Fibroblast of gingiva (primary cell): ENCODE data around the gene MDGA2.
"Not testable (repeated sequence)": the region's sequence is repeated elsewhere in the genome, so short reads cannot be mapped to it uniquely, and the experiment has no call there.

Experiments
- DNase-seq: peaks from one replicate; pipeline ENCODE4 v3.0.0-alpha.2; 2011; ENCODE audit warnings: low read depth

The MDGA2 gene

DNA sequence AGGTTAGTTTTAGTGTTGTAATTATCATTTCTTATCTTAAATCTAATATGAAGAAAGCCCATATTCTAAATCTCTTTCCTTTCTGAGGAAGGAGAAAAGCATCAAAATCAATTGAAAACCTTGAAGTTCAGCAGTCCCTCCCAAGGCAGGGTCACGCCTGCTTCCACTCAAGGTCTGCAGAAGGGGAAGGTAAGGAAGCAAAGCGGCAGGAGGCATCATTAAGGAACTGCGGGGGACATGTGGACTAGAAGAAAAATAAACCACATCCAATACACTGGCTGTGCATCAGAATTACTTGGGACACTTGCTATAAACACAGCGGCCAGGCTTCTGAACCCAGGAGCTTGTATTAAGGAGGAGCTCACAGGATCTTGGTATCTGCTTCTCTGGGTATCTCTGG is 759.9 kb downstream of the MDGA2 start:
- not testable (repeated sequence) for DNase-seq

DNA sequence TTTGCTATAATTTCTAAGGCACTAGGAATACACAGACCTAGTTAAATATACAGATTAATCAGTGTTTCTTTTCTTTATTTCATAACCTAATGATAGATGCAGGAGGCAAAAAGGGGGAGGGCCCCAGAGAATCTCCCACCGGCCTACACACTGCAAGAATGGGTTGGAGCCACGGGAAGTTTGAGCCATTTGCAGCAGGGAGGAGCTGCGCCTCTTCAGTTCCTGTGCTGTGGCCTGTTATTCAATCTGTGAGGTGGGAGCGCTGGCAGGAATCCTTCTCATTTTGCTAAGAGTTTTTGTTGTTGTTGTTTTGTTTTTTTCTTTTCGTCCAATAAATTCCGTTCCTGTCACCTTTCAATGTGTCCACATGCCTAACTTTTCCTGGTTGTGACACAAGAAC is 772.6 kb downstream of the MDGA2 start:
- DNase-seq, result no peak

DNA sequence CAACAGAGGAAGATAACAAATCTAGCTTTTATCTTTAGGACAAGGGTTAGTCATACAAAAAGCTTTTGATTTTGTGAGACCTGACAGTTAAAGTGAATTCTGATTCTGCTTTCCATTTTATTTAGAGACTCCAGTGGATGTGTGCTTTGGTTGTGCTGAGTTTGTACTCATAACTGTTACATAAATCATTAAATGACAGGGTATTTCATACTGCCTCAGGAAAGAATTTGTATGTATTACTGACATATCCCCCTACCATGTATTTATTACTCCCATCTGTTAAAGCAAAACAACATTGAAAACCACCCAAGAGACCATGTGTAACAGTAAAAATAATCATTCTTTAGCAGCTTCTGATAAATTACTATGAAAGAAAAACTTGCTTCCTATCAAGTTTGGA is 780.9 kb downstream of the MDGA2 start:
- no peak for DNase-seq

DNA sequence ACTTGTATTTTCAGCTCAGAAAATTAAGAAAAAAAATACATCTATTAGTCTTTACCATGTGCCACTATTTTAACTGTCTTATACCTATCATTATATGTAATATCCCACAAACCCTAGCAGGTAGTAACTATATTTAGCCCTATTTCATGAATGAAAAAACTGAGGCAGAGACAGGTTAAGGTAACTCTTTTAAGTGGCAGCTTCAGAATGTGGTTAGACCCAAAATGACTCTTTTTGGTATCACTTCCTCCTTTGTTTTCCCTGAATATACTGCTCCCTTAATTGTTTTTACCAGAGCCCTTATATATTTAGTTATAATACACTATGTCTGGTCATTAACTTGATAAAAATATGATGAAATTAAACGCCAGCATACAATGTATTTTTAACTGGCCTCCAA is 788.3 kb downstream of the MDGA2 start:
- DNase-seq, result no peak

DNA sequence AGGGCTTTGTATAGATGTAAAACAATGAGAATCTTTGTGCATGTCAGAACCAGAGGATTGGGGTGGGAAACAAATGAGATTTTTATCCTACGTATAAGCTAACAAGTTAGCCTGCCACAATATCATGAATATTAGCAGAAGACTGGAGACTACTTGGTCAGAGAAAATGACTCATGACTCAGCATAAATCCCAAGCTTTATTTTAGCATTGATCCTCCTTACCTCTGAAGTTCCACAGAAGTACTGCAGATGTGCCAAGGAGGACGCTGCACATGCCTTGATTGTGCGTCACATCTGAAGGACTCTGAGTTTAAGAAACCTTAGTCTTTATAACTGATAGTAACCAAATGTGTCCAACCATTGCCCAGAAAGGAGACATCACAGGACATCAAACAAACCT is 789.8 kb downstream of the MDGA2 start:
- no peak for DNase-seq

DNA sequence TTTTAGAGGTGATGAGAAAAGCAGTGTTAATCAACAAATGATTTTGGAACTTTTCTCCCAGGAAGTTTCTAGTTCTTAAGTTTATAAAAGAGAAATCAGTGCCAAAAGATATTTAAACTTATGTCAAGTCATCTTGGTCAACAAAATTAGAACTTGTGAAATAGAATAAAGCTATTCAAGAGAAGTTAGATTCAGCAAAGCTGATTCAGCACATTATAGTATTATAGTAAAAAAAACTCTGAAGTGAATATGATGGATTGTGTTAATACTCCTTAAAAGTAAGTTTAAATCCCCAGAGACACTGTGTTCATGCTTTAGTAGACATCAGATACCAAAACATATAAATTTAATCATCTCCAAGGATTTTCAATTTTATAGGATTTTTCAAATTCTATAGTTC is 813.7 kb downstream of the MDGA2 start:
- DNase-seq, result no peak

DNA sequence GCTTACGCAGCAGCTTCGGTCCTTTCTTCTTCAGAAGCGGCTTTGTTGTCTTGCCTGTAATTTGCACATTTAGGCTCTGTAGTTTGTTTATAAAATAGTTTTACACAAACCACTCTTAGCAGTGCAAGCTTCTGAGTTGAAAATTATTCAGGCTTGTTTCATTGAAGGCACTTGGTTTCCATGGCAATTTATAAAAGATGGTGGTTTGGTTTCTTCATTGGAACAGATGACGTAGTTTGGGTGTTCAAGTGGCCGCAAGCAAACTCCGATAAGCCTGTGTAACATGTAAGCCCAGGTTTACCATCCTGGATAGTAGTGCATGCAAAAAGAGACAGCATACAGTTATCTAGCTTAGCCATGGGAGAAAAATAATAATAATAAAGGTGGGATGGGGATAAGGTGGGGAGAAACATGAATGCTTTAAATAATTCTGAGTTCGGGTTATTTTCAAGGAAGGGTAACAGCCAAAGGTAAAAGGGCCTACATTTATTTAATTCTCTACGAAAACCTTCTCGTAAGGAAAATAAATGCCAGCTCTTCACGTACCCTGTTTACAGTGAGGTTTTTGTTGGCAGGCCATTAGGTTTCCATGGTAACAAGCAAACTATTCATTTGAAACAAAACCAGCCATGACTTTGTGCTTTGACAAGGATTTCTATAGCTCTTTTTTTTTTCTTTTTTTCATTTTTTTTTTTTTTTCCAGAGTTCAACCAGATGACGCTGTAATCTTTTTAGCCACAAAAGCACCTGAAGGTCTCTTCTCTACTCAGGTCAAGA is 834.3 kb downstream of the MDGA2 start:
- no peak for DNase-seq

DNA sequence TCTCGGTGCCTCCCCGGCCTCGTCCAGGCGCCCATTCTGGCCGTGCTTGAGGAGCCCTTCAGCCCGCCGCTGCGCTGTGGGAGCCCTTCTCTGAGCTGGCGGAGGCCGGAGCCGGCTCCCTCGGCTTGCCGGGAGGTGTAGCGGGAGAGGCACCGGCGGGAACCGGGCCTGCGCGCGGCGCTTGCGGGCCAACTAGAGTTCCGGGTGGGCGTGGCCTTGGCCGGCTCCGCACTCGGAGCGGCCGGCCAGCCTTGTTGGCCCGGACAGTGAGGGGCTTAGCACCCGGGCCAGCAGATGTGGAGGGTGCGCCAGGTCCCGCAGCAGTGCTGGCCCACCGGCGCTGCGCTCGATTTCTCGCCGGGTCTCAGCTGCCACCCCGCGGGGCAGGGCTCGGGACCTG is 855.1 kb downstream of the MDGA2 start:
- DNase-seq, result no peak

DNA sequence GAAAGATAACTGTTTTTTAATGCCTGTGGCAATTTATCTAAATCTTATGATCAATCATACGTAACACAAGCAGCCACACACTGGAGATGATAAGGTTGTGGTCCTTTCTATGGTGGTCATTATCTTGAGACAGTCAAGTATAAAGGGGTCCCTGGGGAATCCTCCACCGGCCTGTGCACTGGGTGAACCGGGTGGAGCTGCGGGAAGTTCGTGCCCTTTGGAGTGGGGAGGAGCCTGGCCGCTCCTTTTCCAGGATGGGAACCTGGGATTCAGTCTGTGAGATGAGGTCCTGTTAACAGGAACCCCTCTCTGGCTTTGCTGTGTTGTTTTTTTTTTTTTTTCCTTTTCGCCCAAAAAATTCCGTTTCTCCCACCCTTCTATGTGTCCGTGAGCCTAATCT is 856.3 kb downstream of the MDGA2 start:
- DNase-seq, result no peak

DNA sequence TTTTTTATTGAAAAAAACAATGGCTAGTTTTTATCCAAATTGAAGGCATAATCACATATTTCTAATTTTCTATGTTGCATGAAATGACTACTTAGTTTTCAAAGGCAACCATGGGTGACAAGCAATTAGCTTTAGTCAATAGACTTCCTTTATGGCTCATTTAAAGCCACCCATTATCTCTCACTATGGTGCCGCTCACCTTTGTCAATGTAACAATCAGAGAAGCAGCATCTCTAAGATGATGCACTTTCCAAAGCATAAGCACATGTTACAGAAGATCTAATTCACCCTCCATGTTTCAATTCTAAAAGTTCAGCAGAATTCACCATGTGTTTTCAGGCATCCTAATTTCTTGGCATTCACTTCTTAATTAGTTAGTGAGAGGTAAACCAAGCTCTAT is 857.3 kb downstream of the MDGA2 start:
- no peak for DNase-seq

DNA sequence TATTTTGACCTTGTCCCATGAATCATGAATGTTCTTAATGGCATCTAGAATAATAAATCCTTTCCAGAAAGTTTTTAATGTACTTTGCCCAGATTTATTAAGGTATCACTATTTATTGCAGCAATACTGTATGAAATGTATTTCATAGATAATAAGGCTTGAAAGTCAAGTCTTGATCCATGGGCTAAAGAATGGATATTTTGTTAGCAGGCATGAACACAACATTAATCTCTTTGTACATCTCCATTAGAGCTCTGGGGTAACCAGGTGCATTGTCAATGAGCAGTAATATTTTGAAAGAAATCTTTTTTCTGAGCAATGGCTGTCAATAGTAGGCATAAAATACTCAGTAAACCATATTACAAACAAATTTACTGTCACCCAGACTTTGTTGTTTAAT is 882.3 kb downstream of the MDGA2 start:
- DNase-seq, result no peak
